Measurements from ENCODE around the gene NAV2. TPM values are rescaled to one million over a fixed set of nuclear protein-coding genes. Genes with fewer than 3 reads are reported as not detected.

The NAV2 gene
- total and polyA plus RNA-seq, 2 experiments from 2014 or later: 26.0 to 45.0 TPM

GRCh38 chr11:20022363-20023081, 309.9 kb downstream of the NAV2 start (continued):
- TF ChIP-seq ETS1 (IDR thresholded peaks at IDR 0.05) (no peak), ZNF462 (CRISPR knock-in tag; IDR thresholded peaks at IDR 0.05) (no peak; the same call in 1 of the 2 replicates), ZNF331 (CRISPR knock-in tag; IDR thresholded peaks at IDR 0.05; ENCODE audit: low read depth) (no peak)

GRCh38 chr11:20023082-20023426, 310.4 kb downstream of the NAV2 start:
- Histone ChIP-seq H3K9me2 (ENCODE audit: insufficient read depth) (peaks cover 4% of the 10 kb centered on the region; the same call in 1 of the 2 replicates), H4K20me1 (replicated peaks; ENCODE audit: insufficient read depth) (no peaks in the 10 kb centered on the region), H3F3A (replicated peaks; ENCODE audit: low read depth) (peaks cover 10% of the 10 kb centered on the region; the same call in 1 of the 2 replicates), H3K4me3 (peak overlapping the region; percentile 56), H3K27me3 (ENCODE audit: insufficient read depth) (no peaks in the 10 kb centered on the region; the same call in 1 of the 2 replicates), H3K4me2 (peak overlapping the region; percentile 78), H2AFZ (no peak overlapping the region), H3K79me2 (replicated peaks; ENCODE audit: insufficient read depth) (peaks cover 28% of the 10 kb centered on the region), H3K4me1 (ENCODE audit: insufficient read depth) (peaks cover 65% of the 10 kb centered on the region), H3K27ac (ENCODE audit: low read depth) (peak overlapping the region; percentile 82), H3K36me3 (ENCODE audit: insufficient read depth) (no peaks in the 10 kb centered on the region)
- Mint-ChIP-seq H3K4me3 (no peak overlapping the region; the same call in 1 of the 3 replicates), H3K4me1 (peaks cover 48% of the 10 kb centered on the region), H3K9me3 (no peaks in the 10 kb centered on the region), H3K27ac (peak overlapping the region; percentile 89), H3K36me3 (ENCODE audit: low read depth) (peaks cover 2% of the 10 kb centered on the region; the same call in 1 of the 3 replicates), H3K27me3 (ENCODE audit: insufficient read depth, low read depth, poor library complexity) (peaks cover 6% of the 10 kb centered on the region)
- DNase-seq (ENCODE audit: low spot score) (no peak), ATAC-seq (peak; percentile 10)
- no peak for TF ChIP-seq ZNF114 (CRISPR knock-in tag; IDR thresholded peaks at IDR 0.05)
- TF ChIP-seq REST (IDR thresholded peaks at IDR 0.05; ENCODE audit: unreplicated experiment): no peak
- TF ChIP-seq CREB1 (CRISPR knock-in tag; IDR thresholded peaks at IDR 0.05; ENCODE audit: low read depth): no peak
- no peak for TF ChIP-seq EZH2phosphoT487 (IDR thresholded peaks at IDR 0.05; ENCODE audit: unreplicated experiment)
- TF ChIP-seq ETS1 (IDR thresholded peaks at IDR 0.05): no peak
- TF ChIP-seq ZNF331 (CRISPR knock-in tag; IDR thresholded peaks at IDR 0.05; ENCODE audit: low read depth): no peak
- no peak for TF ChIP-seq STAT1 (IDR thresholded peaks at IDR 0.05; ENCODE audit: unreplicated experiment)
- TF ChIP-seq CTCF (conservative IDR thresholded peaks at IDR 0.05; ENCODE audit: low read depth in 2 of 2): no peak
- TF ChIP-seq NANOG (IDR thresholded peaks at IDR 0.05; ENCODE audit: borderline replicate concordance): no peak

Measured in GM23338 (cell line).